ENCODE data around the gene SGIP1. TPM values are rescaled to one million over a fixed set of nuclear protein-coding genes. Genes with fewer than 3 reads are reported as not detected.

Gene SGIP1
- total and polyA plus RNA-seq, 2 donors, result 0.57 to 2.9 TPM

DNA sequence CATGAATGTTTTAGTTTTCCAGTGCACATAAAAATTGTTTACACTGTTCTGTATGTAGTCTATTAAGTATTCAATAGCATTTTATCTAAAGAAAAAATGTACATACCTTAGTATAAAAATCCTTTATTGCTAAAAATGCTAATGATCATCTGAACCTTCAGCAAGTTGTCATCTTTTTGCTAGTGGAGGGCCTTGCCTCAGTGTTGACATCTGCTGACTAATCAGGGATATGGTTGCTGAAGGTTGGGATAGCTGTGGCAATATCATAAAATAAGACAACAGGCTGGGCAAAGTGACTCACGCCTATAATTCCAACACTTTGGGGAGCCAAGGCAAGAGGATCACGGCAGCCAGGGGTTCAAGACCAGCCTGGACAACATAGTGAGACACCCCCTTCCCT, 227.3 kb downstream of the SGIP1 start:
- no peaks in the 10 kb centered on the region for H3K9me3 ChIP-seq (ENCODE audit: control insufficient read depth in 2 of 2, insufficient read depth in 1 of 2, low read length in 1 of 2)
- no peak overlapping the region for H3K27ac ChIP-seq (ENCODE audit: low read depth in 1 of 2, low read length in 1 of 2)
- no peak for DNase-seq (ENCODE audit: low read depth in 6 of 9, low spot score in 9 of 9)
- no peaks in the 10 kb centered on the region for H3K27me3 ChIP-seq (ENCODE audit: control insufficient read depth in 2 of 2, insufficient read depth in 1 of 2, low read length in 1 of 2)
- 96% methylated on average over 2 of the region's 2 CpGs for WGBS
- H3K4me1 ChIP-seq (ENCODE audit: control insufficient read depth in 2 of 2, insufficient read depth in 2 of 2, low read length in 2 of 2), result no peaks in the 10 kb centered on the region
- no peak overlapping the region for H3K4me3 ChIP-seq (ENCODE audit: low read length in 2 of 2)
- H3K36me3 ChIP-seq (ENCODE audit: control insufficient read depth in 2 of 2, insufficient read depth in 2 of 2, low read length in 1 of 2), result no peaks in the 10 kb centered on the region

DNA sequence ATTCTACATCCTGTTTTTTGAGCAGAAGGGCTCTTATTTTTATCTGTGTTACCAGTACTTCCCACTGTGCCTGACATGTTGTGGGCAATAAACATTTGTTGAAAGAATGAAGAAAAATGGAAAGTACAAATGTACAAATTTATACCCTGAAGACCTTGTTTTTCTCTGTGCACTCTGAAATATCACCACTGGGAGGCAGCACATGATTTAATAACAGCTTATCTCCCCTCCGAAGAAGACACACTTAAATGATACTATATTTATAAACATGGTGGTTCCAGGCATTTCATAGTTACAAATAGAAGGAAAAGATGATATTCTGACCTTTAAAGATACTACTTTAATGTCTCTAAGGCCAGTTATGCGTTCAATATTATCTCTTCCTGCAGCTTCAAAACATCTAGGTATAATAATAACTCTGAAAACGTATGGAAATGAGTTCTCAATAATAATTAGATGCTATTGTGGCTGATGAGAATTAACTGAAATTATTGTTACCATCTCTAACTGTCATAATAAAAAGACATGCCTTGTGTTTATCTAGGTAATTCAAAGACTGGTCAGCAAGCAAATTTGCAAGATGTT, 231.1 kb downstream of the SGIP1 start:
- no peaks in the 10 kb centered on the region for H3K27me3 ChIP-seq (ENCODE audit: control insufficient read depth in 2 of 2, insufficient read depth in 1 of 2, low read length in 1 of 2)
- 44% methylated on average over 3 of the region's 3 CpGs for WGBS
- no peak overlapping the region for H3K4me3 ChIP-seq (ENCODE audit: low read length in 2 of 2)
- peaks cover 9 to 10% of the 10 kb centered on the region in 2 donors for H3K4me1 ChIP-seq (ENCODE audit: control insufficient read depth in 2 of 2, insufficient read depth in 2 of 2, low read length in 2 of 2)
- no peaks in the 10 kb centered on the region for H3K36me3 ChIP-seq (ENCODE audit: control insufficient read depth in 2 of 2, insufficient read depth in 2 of 2, low read length in 1 of 2)
- no peaks in the 10 kb centered on the region for H3K9me3 ChIP-seq (ENCODE audit: control insufficient read depth in 2 of 2, insufficient read depth in 1 of 2, low read length in 1 of 2)
- DNase-seq (ENCODE audit: low read depth in 6 of 9, low spot score in 9 of 9), result peak in 8 of 9 donors; percentile 49 to 85 (median 70)
- H3K27ac ChIP-seq (ENCODE audit: low read depth in 1 of 2, low read length in 1 of 2), result no peak overlapping the region

DNA sequence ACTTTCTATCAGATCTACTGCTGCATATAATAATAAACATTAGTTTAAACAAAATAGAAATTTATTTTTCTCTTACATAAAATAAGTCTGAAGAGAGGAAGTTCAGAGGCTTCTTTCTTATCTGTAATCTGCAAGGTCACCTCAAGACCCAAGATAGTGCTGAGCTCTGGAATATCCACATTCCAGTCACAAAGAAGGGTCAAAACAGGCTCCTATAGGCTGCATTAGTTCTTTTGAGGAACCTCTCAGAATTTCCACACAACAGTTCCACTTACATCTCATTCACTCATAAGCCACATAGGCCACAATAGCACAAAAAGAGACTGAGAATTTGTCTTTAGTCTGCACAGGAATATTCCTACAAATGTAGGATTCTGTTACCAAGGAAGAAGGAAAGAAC, 233.7 kb downstream of the SGIP1 start:
- Histone ChIP-seq H3K27me3 (ENCODE audit: control insufficient read depth in 2 of 2, insufficient read depth in 1 of 2, low read length in 1 of 2) (no peaks in the 10 kb centered on the region), H3K27ac (ENCODE audit: low read depth in 1 of 2, low read length in 1 of 2) (no peak overlapping the region), H3K36me3 (ENCODE audit: control insufficient read depth in 2 of 2, insufficient read depth in 2 of 2, low read length in 1 of 2) (no peaks in the 10 kb centered on the region), H3K4me3 (ENCODE audit: low read length in 2 of 2) (no peak overlapping the region), H3K9me3 (ENCODE audit: control insufficient read depth in 2 of 2, insufficient read depth in 1 of 2, low read length in 1 of 2) (no peaks in the 10 kb centered on the region), H3K4me1 (ENCODE audit: control insufficient read depth in 2 of 2, insufficient read depth in 2 of 2, low read length in 2 of 2) (peaks cover 10 to 14% of the 10 kb centered on the region in 2 donors)
- no peak for DNase-seq (ENCODE audit: low read depth in 6 of 9, low spot score in 9 of 9)

DNA sequence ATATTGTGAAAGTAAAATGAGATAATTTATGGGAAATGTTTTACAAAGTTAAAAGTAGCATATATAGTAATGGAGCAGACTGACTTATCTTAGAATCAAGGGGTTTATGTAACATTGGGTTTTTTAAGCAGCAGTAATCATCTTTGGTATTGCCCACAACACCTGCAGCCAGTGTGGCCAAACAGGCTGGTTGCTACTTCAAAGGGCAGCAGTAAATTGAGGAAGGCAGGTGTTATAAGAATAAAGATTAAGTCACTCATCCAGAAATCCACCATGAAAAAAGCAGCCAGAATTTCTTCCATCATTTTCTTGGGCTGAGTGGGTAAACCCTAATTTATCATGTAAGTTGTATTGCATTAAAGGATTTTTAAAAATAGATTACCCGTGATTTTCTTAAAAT, 235.0 kb downstream of the SGIP1 start:
- H3K9me3 ChIP-seq (ENCODE audit: control insufficient read depth in 2 of 2, insufficient read depth in 1 of 2, low read length in 1 of 2), result no peaks in the 10 kb centered on the region
- H3K27ac ChIP-seq (ENCODE audit: low read depth in 1 of 2, low read length in 1 of 2), result peak overlapping the region in 1 of 2 donors; percentile 71
- H3K4me3 ChIP-seq (ENCODE audit: low read length in 2 of 2), result no peak overlapping the region
- H3K36me3 ChIP-seq (ENCODE audit: control insufficient read depth in 2 of 2, insufficient read depth in 2 of 2, low read length in 1 of 2), result no peaks in the 10 kb centered on the region
- 89% methylated on average over 1 of the region's 1 CpG for WGBS
- H3K27me3 ChIP-seq (ENCODE audit: control insufficient read depth in 2 of 2, insufficient read depth in 1 of 2, low read length in 1 of 2), result no peaks in the 10 kb centered on the region
- peaks cover 10 to 14% of the 10 kb centered on the region in 2 donors for H3K4me1 ChIP-seq (ENCODE audit: control insufficient read depth in 2 of 2, insufficient read depth in 2 of 2, low read length in 2 of 2)
- peak in 1 of 9 donors; percentile 59 for DNase-seq (ENCODE audit: low read depth in 6 of 9, low spot score in 9 of 9)

DNA sequence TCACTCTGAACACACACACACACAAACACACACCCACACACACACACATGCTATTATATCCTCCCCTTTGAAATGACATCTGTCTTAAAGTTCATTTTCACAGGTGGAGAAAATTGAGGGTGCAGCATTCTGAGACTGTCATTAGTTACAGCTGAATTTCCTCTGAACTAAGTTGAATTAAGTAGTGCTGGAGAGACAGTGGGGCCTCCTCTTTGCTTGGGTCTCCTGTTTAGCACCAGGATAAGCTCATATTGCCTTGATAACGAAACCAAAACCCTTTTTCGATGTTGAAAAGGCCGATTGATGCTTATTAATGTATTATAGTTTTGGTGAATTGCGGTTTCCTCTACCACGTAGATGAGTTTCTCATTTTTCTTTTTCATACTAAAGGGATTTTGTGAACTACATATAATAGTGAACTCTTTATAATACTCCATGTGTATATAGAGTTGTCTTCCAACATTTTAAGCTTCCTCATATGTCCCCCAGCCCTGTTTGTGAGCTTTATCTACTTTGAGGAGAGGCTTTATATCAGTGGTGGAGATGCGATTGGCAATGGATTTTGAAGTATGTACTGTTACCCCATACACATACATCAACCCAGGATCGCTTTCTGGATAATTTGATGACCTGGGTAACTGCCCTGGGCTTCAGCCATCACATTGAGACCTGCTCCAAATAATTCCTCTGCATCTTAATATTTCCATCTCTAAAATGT, 235.7 kb downstream of the SGIP1 start:
- 67% methylated on average over 7 of the region's 7 CpGs for WGBS
- H3K4me3 ChIP-seq (ENCODE audit: low read length in 2 of 2), result no peak overlapping the region
- no peaks in the 10 kb centered on the region for H3K27me3 ChIP-seq (ENCODE audit: control insufficient read depth in 2 of 2, insufficient read depth in 1 of 2, low read length in 1 of 2)
- H3K27ac ChIP-seq (ENCODE audit: low read depth in 1 of 2, low read length in 1 of 2), result peak overlapping the region in 1 of 2 donors; percentile 71
- no peaks in the 10 kb centered on the region for H3K9me3 ChIP-seq (ENCODE audit: control insufficient read depth in 2 of 2, insufficient read depth in 1 of 2, low read length in 1 of 2)
- peaks cover 10 to 14% of the 10 kb centered on the region in 2 donors for H3K4me1 ChIP-seq (ENCODE audit: control insufficient read depth in 2 of 2, insufficient read depth in 2 of 2, low read length in 2 of 2)
- no peaks in the 10 kb centered on the region for H3K36me3 ChIP-seq (ENCODE audit: control insufficient read depth in 2 of 2, insufficient read depth in 2 of 2, low read length in 1 of 2)
- peak in 5 of 9 donors; percentile 44 to 84 (median 49) for DNase-seq (ENCODE audit: low read depth in 6 of 9, low spot score in 9 of 9)

DNA sequence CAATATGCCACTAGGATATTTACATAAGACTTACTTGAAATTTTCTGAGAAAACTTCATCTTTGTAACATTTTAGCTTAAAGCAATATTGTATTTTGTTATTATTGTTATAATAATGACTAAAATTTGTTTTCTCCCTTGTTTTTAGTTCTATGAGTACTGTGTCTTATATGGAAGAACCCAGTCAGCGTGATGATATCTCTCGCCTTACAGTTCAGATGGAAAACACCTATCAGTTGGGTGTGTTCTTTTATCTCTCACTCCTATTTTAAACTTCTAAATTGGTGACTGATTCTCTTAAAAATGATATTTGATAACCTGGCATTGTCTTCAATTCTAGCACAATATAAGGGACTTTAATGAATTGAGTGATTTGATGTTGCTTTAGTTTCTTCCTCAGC, 236.3 kb downstream of the SGIP1 start:
- Histone ChIP-seq H3K9me3 (ENCODE audit: control insufficient read depth in 2 of 2, insufficient read depth in 1 of 2, low read length in 1 of 2) (no peaks in the 10 kb centered on the region), H3K36me3 (ENCODE audit: control insufficient read depth in 2 of 2, insufficient read depth in 2 of 2, low read length in 1 of 2) (no peaks in the 10 kb centered on the region), H3K4me3 (ENCODE audit: low read length in 2 of 2) (no peak overlapping the region), H3K27ac (ENCODE audit: low read depth in 1 of 2, low read length in 1 of 2) (peak overlapping the region in 1 of 2 donors; percentile 71), H3K27me3 (ENCODE audit: control insufficient read depth in 2 of 2, insufficient read depth in 1 of 2, low read length in 1 of 2) (no peaks in the 10 kb centered on the region), H3K4me1 (ENCODE audit: control insufficient read depth in 2 of 2, insufficient read depth in 2 of 2, low read length in 2 of 2) (peaks cover 10 to 14% of the 10 kb centered on the region in 2 donors)
- peak in 1 of 9 donors; percentile 29 for DNase-seq (ENCODE audit: low read depth in 6 of 9, low spot score in 9 of 9)
- 91% methylated on average over 2 of the region's 2 CpGs for WGBS

DNA sequence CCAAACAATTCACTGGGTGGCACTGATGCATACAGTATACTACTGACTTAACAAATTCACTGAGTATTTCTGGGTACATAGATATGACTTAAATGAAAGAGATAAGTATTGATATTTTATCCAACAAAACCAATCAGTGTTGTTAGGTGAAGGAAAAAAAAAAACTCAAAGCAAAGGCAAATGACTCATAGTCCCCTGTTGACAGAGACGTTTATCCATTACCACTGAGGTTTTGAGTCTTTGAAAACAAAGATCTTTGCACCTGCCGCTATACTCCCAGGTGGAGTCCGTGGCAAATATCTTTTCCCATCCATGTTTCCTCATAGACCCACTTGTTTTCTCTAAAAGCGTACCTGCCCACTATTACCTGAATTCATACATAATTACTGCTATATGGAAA, 236.7 kb downstream of the SGIP1 start:
- Histone ChIP-seq H3K4me3 (ENCODE audit: low read length in 2 of 2) (no peak overlapping the region), H3K27me3 (ENCODE audit: control insufficient read depth in 2 of 2, insufficient read depth in 1 of 2, low read length in 1 of 2) (no peaks in the 10 kb centered on the region), H3K27ac (ENCODE audit: low read depth in 1 of 2, low read length in 1 of 2) (no peak overlapping the region), H3K36me3 (ENCODE audit: control insufficient read depth in 2 of 2, insufficient read depth in 2 of 2, low read length in 1 of 2) (no peaks in the 10 kb centered on the region), H3K9me3 (ENCODE audit: control insufficient read depth in 2 of 2, insufficient read depth in 1 of 2, low read length in 1 of 2) (no peaks in the 10 kb centered on the region), H3K4me1 (ENCODE audit: control insufficient read depth in 2 of 2, insufficient read depth in 2 of 2, low read length in 2 of 2) (peaks cover 10 to 14% of the 10 kb centered on the region in 2 donors)
- 72% methylated on average over 4 of the region's 4 CpGs for WGBS
- DNase-seq (ENCODE audit: low read depth in 6 of 9, low spot score in 9 of 9), result peak in 1 of 9 donors; percentile 28

DNA sequence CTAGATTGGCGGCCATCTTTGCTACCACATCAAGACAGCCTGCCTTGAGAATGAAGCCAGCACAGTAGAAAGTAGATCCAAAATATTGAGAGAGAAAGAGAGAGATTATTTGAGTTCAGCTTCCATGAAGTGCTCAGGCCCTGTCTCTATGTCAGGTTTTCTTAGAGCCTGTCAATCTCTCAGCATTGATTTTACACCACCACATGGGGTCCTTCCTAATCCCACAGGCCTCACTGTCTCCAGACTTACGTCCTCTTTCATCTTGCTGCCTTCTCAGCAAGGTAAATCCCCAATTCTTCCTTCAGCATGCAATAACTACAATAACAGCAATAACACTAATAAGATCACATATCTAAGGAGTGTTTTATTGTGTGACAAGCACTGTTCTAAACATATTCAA, 239.3 kb downstream of the SGIP1 start:
- no peak overlapping the region for H3K4me3 ChIP-seq (ENCODE audit: low read length in 2 of 2)
- DNase-seq (ENCODE audit: low read depth in 6 of 9, low spot score in 9 of 9), result no peak
- H3K4me1 ChIP-seq (ENCODE audit: control insufficient read depth in 2 of 2, insufficient read depth in 2 of 2, low read length in 2 of 2), result peaks cover 6 to 14% of the 10 kb centered on the region in 2 donors
- no peaks in the 10 kb centered on the region for H3K9me3 ChIP-seq (ENCODE audit: control insufficient read depth in 2 of 2, insufficient read depth in 1 of 2, low read length in 1 of 2)
- H3K27ac ChIP-seq (ENCODE audit: low read depth in 1 of 2, low read length in 1 of 2), result no peak overlapping the region
- no peaks in the 10 kb centered on the region for H3K27me3 ChIP-seq (ENCODE audit: control insufficient read depth in 2 of 2, insufficient read depth in 1 of 2, low read length in 1 of 2)
- H3K36me3 ChIP-seq (ENCODE audit: control insufficient read depth in 2 of 2, insufficient read depth in 2 of 2, low read length in 1 of 2), result no peaks in the 10 kb centered on the region
- WGBS, result 98% methylated on average over 2 of the region's 2 CpGs

DNA sequence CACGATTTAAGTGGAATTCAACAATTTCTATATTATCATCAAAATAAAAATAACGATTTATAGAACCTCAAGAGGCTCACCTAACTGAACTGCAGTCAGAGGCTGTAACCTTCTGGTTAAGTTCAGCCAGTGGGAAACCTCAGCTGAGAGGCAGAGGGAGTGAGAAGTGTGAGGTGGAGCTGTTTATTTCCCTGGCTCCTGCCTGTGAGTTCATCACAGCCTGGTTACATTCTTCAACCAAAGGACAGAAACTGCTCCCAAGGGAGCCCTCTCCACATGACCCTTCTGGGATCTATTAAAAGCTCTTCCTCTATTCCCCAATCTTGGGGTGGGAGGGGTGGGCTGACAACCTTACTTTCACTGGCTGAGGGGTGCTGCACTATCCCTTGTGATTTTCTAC, 240.5 kb downstream of the SGIP1 start:
- Histone ChIP-seq H3K27me3 (ENCODE audit: control insufficient read depth in 2 of 2, insufficient read depth in 1 of 2, low read length in 1 of 2) (no peaks in the 10 kb centered on the region), H3K27ac (ENCODE audit: low read depth in 1 of 2, low read length in 1 of 2) (no peak overlapping the region), H3K9me3 (ENCODE audit: control insufficient read depth in 2 of 2, insufficient read depth in 1 of 2, low read length in 1 of 2) (no peaks in the 10 kb centered on the region), H3K4me3 (ENCODE audit: low read length in 2 of 2) (no peak overlapping the region), H3K36me3 (ENCODE audit: control insufficient read depth in 2 of 2, insufficient read depth in 2 of 2, low read length in 1 of 2) (no peaks in the 10 kb centered on the region), H3K4me1 (ENCODE audit: control insufficient read depth in 2 of 2, insufficient read depth in 2 of 2, low read length in 2 of 2) (peaks cover 2 to 11% of the 10 kb centered on the region in 2 donors)
- DNase-seq (ENCODE audit: low read depth in 6 of 9, low spot score in 9 of 9), result no peak
- WGBS, result 98% methylated on average over 2 of the region's 2 CpGs
